ENCODE data around the gene RAB8A. TPM values are rescaled to one million over a fixed set of nuclear protein-coding genes. Genes with fewer than 3 reads are reported as not detected.
A peak's percentile ranks its signal among the peaks of the same experiment; 100 is the strongest.

The RAB8A gene
- total and polyA plus RNA-seq, 9 of the 15 experiments (the other 6 are each of a cell fraction or from before 2014, with no cell fraction given): 11.2 to 102 (median 53.2) TPM

DNA sequence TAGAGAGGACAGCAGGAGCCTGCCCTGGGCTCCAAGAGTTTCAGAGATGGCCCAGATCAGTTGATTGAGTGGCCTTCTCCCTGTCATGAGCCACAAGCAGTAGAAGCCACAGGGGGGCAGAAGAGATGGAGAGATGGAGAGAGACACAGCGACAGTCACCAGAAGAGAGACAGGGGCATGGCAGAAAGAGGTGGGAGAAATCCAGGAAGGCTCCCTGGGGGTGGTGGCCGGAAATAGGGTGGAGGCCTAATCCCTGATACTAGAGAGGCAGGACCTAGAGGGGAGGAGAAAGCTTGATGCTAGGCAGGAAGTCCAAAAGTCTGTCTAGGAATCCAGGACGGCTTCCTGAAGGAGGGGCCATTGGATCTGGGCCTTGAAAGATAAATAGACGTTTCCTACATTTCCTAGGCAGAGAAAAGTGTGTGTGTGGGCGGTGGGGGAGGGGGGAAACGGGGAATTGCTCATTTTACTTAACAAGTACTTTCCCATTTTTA, 45.0 kb upstream of the RAB8A start (continued):
- TF ChIP-seq, protein P1, sequence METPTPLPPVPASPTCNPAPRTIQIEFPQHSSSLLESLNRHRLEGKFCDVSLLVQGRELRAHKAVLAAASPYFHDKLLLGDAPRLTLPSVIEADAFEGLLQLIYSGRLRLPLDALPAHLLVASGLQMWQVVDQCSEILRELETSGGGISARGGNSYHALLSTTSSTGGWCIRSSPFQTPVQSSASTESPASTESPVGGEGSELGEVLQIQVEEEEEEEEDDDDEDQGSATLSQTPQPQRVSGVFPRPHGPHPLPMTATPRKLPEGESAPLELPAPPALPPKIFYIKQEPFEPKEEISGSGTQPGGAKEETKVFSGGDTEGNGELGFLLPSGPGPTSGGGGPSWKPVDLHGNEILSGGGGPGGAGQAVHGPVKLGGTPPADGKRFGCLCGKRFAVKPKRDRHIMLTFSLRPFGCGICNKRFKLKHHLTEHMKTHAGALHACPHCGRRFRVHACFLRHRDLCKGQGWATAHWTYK (CRISPR knock-in tag; IDR thresholded peaks at IDR 0.05): no peak
- TF ChIP-seq, protein P2, sequence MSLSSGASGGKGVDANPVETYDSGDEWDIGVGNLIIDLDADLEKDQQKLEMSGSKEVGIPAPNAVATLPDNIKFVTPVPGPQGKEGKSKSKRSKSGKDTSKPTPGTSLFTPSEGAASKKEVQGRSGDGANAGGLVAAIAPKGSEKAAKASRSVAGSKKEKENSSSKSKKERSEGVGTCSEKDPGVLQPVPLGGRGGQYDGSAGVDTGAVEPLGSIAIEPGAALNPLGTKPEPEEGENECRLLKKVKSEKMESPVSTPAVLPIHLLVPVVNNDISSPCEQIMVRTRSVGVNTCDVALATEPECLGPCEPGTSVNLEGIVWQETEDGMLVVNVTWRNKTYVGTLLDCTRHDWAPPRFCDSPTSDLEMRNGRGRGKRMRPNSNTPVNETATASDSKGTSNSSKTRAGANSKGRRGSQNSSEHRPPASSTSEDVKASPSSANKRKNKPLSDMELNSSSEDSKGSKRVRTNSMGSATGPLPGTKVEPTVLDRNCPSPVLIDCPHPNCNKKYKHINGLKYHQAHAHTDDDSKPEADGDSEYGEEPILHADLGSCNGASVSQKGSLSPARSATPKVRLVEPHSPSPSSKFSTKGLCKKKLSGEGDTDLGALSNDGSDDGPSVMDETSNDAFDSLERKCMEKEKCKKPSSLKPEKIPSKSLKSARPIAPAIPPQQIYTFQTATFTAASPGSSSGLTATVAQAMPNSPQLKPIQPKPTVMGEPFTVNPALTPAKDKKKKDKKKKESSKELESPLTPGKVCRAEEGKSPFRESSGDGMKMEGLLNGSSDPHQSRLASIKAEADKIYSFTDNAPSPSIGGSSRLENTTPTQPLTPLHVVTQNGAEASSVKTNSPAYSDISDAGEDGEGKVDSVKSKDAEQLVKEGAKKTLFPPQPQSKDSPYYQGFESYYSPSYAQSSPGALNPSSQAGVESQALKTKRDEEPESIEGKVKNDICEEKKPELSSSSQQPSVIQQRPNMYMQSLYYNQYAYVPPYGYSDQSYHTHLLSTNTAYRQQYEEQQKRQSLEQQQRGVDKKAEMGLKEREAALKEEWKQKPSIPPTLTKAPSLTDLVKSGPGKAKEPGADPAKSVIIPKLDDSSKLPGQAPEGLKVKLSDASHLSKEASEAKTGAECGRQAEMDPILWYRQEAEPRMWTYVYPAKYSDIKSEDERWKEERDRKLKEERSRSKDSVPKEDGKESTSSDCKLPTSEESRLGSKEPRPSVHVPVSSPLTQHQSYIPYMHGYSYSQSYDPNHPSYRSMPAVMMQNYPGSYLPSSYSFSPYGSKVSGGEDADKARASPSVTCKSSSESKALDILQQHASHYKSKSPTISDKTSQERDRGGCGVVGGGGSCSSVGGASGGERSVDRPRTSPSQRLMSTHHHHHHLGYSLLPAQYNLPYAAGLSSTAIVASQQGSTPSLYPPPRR (CRISPR knock-in tag; IDR thresholded peaks at IDR 0.05; ENCODE audit: borderline replicate concordance): no peak
- TF ChIP-seq XRCC3 (IDR thresholded peaks at IDR 0.05) (no peak), FOS (IDR thresholded peaks at IDR 0.05; ENCODE audit: extremely low read depth, insufficient read length) (no peak), TSC22D4 (tag; IDR thresholded peaks at IDR 0.05) (no peak), RCOR1 (IDR thresholded peaks at IDR 0.05; ENCODE audit: borderline replicate concordance in 1 of 2, low read depth in 2 of 2, low read length in 2 of 2) (peak in 1 of 2 experiments; percentile 95; a peak in 3 of 4 replicates), ZNF384 (IDR thresholded peaks at IDR 0.05; ENCODE audit: low read depth, low read length) (no peak), CHD1 (IDR thresholded peaks at IDR 0.05; ENCODE audit: low read length) (no peak), CSDE1 (IDR thresholded peaks at IDR 0.05) (no peak), YY1 (IDR thresholded peaks at IDR 0.05; ENCODE audit: borderline replicate concordance in 1 of 3, control insufficient read depth in 1 of 3, extremely low read depth in 1 of 3, insufficient read depth in 3 of 3, insufficient read length in 1 of 3, insufficient replicate concordance in 2 of 3, low read depth in 1 of 3, low read length in 2 of 3) (peak in 1 of 3 experiments; percentile 7), ZNF23 (CRISPR knock-in tag; IDR thresholded peaks at IDR 0.05) (no peak), ZFP36 (IDR thresholded peaks at IDR 0.05; ENCODE audit: low read depth, low read length, partially characterized antibody) (peak; percentile 100)
- TF ChIP-seq, protein P3, sequence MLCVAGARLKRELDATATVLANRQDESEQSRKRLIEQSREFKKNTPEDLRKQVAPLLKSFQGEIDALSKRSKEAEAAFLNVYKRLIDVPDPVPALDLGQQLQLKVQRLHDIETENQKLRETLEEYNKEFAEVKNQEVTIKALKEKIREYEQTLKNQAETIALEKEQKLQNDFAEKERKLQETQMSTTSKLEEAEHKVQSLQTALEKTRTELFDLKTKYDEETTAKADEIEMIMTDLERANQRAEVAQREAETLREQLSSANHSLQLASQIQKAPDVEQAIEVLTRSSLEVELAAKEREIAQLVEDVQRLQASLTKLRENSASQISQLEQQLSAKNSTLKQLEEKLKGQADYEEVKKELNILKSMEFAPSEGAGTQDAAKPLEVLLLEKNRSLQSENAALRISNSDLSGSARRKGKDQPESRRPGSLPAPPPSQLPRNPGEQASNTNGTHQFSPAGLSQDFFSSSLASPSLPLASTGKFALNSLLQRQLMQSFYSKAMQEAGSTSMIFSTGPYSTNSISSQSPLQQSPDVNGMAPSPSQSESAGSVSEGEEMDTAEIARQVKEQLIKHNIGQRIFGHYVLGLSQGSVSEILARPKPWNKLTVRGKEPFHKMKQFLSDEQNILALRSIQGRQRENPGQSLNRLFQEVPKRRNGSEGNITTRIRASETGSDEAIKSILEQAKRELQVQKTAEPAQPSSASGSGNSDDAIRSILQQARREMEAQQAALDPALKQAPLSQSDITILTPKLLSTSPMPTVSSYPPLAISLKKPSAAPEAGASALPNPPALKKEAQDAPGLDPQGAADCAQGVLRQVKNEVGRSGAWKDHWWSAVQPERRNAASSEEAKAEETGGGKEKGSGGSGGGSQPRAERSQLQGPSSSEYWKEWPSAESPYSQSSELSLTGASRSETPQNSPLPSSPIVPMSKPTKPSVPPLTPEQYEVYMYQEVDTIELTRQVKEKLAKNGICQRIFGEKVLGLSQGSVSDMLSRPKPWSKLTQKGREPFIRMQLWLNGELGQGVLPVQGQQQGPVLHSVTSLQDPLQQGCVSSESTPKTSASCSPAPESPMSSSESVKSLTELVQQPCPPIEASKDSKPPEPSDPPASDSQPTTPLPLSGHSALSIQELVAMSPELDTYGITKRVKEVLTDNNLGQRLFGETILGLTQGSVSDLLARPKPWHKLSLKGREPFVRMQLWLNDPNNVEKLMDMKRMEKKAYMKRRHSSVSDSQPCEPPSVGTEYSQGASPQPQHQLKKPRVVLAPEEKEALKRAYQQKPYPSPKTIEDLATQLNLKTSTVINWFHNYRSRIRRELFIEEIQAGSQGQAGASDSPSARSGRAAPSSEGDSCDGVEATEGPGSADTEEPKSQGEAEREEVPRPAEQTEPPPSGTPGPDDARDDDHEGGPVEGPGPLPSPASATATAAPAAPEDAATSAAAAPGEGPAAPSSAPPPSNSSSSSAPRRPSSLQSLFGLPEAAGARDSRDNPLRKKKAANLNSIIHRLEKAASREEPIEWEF (CRISPR knock-in tag; IDR thresholded peaks at IDR 0.05): no peak
- TF ChIP-seq, protein P4, sequence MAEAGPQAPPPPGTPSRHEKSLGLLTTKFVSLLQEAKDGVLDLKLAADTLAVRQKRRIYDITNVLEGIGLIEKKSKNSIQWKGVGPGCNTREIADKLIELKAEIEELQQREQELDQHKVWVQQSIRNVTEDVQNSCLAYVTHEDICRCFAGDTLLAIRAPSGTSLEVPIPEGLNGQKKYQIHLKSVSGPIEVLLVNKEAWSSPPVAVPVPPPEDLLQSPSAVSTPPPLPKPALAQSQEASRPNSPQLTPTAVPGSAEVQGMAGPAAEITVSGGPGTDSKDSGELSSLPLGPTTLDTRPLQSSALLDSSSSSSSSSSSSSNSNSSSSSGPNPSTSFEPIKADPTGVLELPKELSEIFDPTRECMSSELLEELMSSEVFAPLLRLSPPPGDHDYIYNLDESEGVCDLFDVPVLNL (CRISPR knock-in tag; IDR thresholded peaks at IDR 0.05; ENCODE audit: low read depth): no peak
